ENCODE results near the gene CD81.

Gene CD81

GRCh38 chr11:2388431-2389376 lies 11.6 kb downstream of the CD81 start:
- no peak overlapping the region for H3K27ac ChIP-seq

GRCh38 chr11:2389377-2390026 lies 12.4 kb downstream of the CD81 start:
- no peak overlapping the region for H3K27ac ChIP-seq
- DNase-seq (ENCODE audit: low read depth, low spot score): no peak

More at GRCh38 chr11:2388431-2389376, 11.6 kb downstream of the CD81 start:
- no peak for DNase-seq (ENCODE audit: low read depth, low spot score)

GRCh38 chr11:2390091-2390724 lies 13.1 kb downstream of the CD81 start:
- no peak overlapping the region for H3K27ac ChIP-seq
- no peak for DNase-seq (ENCODE audit: low read depth, low spot score)

- no peak overlapping the region for H3K27ac ChIP-seq
- no peak for DNase-seq (ENCODE audit: low read depth, low spot score)
Measured at GRCh38 chr11:2390725-2391151, 13.6 kb downstream of the CD81 start.

GRCh38 chr11:2391181-2391975 lies 14.3 kb downstream of the CD81 start:
- no peak overlapping the region for H3K27ac ChIP-seq
- DNase-seq (ENCODE audit: low read depth, low spot score): no peak

GRCh38 chr11:2392241-2392959 lies 15.3 kb downstream of the CD81 start:
- H3K27ac ChIP-seq: no peak overlapping the region
- DNase-seq (ENCODE audit: low read depth, low spot score): no peak

GRCh38 chr11:2393111-2393868 lies 16.2 kb downstream of the CD81 start:
- no peak overlapping the region for H3K27ac ChIP-seq
- no peak for DNase-seq (ENCODE audit: low read depth, low spot score)

- no peak overlapping the region for H3K27ac ChIP-seq
- no peak for DNase-seq (ENCODE audit: low read depth, low spot score)
Measured at GRCh38 chr11:2393941-2394817, 17.1 kb downstream of the CD81 start.

GRCh38 chr11:2394818-2395105 lies 17.7 kb downstream of the CD81 start:
- H3K27ac ChIP-seq: no peak overlapping the region

GRCh38 chr11:2395211-2395730 lies 18.2 kb downstream of the CD81 start:
- H3K27ac ChIP-seq: no peak overlapping the region
- no peak for DNase-seq (ENCODE audit: low read depth, low spot score)

More at GRCh38 chr11:2394818-2395105, 17.7 kb downstream of the CD81 start:
- DNase-seq (ENCODE audit: low read depth, low spot score): no peak

- no peak overlapping the region for H3K27ac ChIP-seq
- DNase-seq (ENCODE audit: low read depth, low spot score): no peak
Measured at GRCh38 chr11:2395856-2396255, 18.7 kb downstream of the CD81 start.

GRCh38 chr11:2396471-2396870 lies 19.4 kb downstream of the CD81 start:
- H3K27ac ChIP-seq: no peak overlapping the region
- DNase-seq (ENCODE audit: low read depth, low spot score): no peak

GRCh38 chr11:2397005-2397404 lies 19.9 kb downstream of the CD81 start:
- H3K27ac ChIP-seq: no peak overlapping the region
- DNase-seq (ENCODE audit: low read depth, low spot score): no peak

GRCh38 chr11:2398664-2399355 lies 21.7 kb downstream of the CD81 start:
- no peak for DNase-seq (ENCODE audit: low read depth, low spot score)
- H3K27ac ChIP-seq: peak overlapping the region; percentile 91

- no peak for DNase-seq (ENCODE audit: low read depth, low spot score)
- H3K27ac ChIP-seq: peak overlapping the region; percentile 91
Measured at GRCh38 chr11:2399488-2400068, 22.5 kb downstream of the CD81 start.

- peak; percentile 98 for DNase-seq (ENCODE audit: low read depth, low spot score)
Measured at GRCh38 chr11:2400069-2400761, 23.1 kb downstream of the CD81 start, which contains the start of gene TSSC4. Gene TSSC4, plus strand, starts transcription at chr11:2400750. Its CDS starts 1,884 bp downstream, at chr11:2402634.

More at GRCh38 chr11:2400069-2400761, 23.1 kb downstream of the CD81 start, which contains the start of gene TSSC4:
- H3K27ac ChIP-seq: peak within 1 kb of the TSS; percentile 91
